B cell (primary cell): ENCODE measurements around the gene OPHN1.

Source experiments
- EZH2 ChIP-seq: IDR thresholded peaks from 2 replicates; pipeline ENCODE4 v1.6.1; 2012; ENCODE audit warnings: borderline replicate concordance, low read depth, mild to moderate bottlenecking, moderate library complexity, low read length; ENCODE audit not compliant: insufficient read depth, poor library complexity, severe bottlenecking
- TF ChIP-seq, protein P1 (sequence below): fragments of 200-600 bp; IDR thresholded peaks from one replicate; pipeline ENCODE4 v1.8.0; 2022; ENCODE audit warnings: antibody characterized with exemption, mild to moderate bottlenecking

DNA sequence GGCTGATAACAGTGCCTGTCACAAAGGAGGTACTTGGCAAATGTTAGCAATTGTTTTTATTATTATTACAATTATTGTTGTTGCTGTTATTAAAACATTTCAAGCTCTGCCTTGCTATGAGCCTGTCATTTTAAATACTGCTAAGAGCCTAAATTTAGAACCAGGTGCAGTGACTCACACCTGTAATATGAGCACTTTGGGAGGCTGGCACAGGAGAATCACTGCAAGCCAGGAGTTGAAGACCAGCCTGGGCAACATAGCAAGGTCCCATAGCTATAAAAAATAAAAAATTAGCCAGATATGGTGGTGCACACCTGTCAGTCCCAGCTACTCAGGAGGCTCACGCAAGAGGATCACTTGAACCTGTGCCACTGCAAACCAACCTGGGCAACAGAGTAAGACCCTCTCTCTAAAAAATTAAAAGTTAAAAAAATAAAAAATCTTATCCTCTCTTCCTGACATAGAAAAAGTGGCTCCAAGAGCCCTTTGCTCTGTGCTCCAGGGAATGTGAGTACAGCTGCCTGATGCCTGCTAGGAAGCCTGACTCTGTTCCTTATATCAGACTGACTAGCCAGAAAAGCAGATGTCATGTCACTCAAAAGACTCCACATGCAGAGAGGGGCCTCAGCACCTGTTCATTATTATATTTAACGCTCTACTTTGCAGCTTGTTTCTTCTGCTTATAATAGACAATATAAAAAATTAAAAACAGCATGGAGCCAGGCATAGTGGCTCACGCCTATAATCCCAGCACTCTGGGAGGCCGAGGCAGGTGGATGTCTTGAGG is 234.0 kb downstream of the OPHN1 start:
- TF ChIP-seq, protein P1, sequence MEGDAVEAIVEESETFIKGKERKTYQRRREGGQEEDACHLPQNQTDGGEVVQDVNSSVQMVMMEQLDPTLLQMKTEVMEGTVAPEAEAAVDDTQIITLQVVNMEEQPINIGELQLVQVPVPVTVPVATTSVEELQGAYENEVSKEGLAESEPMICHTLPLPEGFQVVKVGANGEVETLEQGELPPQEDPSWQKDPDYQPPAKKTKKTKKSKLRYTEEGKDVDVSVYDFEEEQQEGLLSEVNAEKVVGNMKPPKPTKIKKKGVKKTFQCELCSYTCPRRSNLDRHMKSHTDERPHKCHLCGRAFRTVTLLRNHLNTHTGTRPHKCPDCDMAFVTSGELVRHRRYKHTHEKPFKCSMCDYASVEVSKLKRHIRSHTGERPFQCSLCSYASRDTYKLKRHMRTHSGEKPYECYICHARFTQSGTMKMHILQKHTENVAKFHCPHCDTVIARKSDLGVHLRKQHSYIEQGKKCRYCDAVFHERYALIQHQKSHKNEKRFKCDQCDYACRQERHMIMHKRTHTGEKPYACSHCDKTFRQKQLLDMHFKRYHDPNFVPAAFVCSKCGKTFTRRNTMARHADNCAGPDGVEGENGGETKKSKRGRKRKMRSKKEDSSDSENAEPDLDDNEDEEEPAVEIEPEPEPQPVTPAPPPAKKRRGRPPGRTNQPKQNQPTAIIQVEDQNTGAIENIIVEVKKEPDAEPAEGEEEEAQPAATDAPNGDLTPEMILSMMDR = no peak
- no peak for TF ChIP-seq EZH2
